Colonic mucosa (tissue), 4 donors: Measurements from ENCODE around the gene S100A13. TPM values are rescaled to one million over a fixed set of nuclear protein-coding genes. Genes with fewer than 3 reads are reported as not detected.
"Not testable (repeated sequence)": the region's sequence is repeated elsewhere in the genome, so short reads cannot be mapped to it uniquely, and the experiment has no call there.

Source experiments
- DNase-seq: peaks from one replicate; pipeline ENCODE4 v3.0.0-alpha.2; 2020
- H3K27ac ChIP-seq: fragments of 200-600 bp; one replicate; pipeline ENCODE4 v1.8.0; 2021
- H3K27me3 ChIP-seq: fragments of 200-600 bp; one replicate; pipeline ENCODE4 v1.8.0; 2021
- H3K36me3 ChIP-seq: fragments of 200-600 bp; one replicate; pipeline ENCODE4 v1.8.0; 2021
- H3K4me1 ChIP-seq: fragments of 200-600 bp; one replicate; pipeline ENCODE4 v1.8.0; 2021; ENCODE audit warnings: mild to moderate bottlenecking
- H3K4me3 ChIP-seq: fragments of 200-600 bp; one replicate; pipeline ENCODE4 v1.8.0; 2021
- H3K9ac ChIP-seq, 2 donors: one replicate each; pipeline ENCODE4 v1.7.0; 2013; ENCODE audit warnings: control low read depth in 2 of 2, low read depth in 2 of 2, low read length in 2 of 2
- H3K9me3 ChIP-seq: fragments of 200-600 bp; one replicate; pipeline ENCODE4 v1.8.0; 2021
- intact Hi-C: fragments of 100-400 bp; cut with DNase I; formaldehyde crosslinking; loops from one replicate; pipeline ENCODE4 v1.14.1; 2022
- total RNA-seq, 2 donors: library from RNA; stranded (reverse); fragmentation: NEBNext Ultra II Directional in 1 of 2; extraction: Animal tissue kit (Norgen Biotek cat#: 25700) in 1 of 2; gene quantifications; one replicate each; pipeline ENCODE4 v1.2.1, GENCODE V29; 2021
- TF ChIP-seq, protein P1 (sequence below): fragments of 200-600 bp; IDR thresholded peaks from one replicate; pipeline ENCODE4 v1.8.0; 2022; ENCODE audit warnings: antibody characterized with exemption, mild to moderate bottlenecking
- donor health status: healthy.
- donor health status: DM: no; HTN: no; CAD: no.
- donor health status: DM: no; HTN: no; CAD: no.

Gene S100A13
- total RNA-seq, 2 donors from 2014 or later = 45.2 to 67.2 TPM

DNA sequence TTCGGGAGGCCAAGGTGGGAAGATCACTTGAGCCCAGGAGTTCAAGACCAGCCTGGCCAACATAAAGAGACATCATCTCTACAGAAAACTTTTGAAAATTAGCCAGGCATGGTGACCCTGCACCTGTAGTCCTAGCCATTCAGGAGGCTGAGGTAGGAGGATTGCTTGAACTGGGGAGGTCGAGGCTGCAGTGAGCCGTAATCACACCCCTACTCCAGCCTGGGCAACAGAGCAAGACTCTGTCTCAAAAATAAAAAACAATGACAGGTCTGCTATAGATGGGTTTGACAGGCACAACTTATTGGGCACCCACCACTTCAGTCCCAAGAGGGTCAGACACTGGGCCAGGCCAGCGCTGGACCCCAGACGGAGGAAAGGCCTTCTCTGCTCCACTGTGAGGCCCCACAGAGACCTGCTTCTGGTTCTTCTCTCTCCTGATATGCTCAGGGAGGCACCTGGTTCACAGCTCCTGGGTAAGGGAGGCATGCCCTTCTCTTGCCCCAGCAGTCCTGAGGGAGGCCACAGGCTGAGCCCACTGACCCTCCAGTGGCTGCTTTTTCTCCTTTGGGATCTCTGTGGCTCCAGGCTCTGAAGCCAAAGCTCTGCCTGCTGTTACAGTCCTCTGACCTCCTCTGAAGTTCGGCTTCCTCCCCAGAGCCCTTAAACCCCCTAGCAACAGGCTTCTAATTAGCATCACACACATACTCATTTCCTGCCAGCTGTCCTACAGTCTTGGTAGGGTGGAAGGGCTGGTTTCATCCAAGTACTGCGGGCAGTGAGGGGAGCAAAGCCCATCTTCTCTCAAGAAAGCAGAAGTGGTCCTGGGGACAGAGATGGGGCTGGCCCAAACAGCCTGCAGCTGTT is 28.8 kb downstream of the S100A13 start:
- H3K27ac ChIP-seq = no peak overlapping the region
- no peak for DNase-seq

DNA sequence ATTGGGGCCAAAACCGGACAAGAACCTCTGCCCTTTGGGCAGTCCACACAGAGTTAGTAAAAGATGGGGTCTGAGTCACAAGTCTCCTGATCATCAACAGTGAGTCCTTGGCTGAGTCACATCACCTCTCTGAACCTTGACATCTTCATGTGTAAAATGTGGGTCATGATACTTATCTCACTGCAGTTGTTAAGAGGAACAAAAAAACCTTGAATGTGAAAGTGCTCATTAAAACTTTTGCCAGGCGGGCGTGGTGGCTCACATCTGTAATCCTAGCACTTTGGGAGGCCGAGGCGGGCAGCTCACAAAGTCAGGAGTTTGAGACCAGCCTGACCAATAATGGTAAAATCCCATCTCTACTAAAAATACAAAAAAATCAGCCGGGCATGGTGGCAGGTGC is 30.1 kb downstream of the S100A13 start:
- TF ChIP-seq, protein P1, sequence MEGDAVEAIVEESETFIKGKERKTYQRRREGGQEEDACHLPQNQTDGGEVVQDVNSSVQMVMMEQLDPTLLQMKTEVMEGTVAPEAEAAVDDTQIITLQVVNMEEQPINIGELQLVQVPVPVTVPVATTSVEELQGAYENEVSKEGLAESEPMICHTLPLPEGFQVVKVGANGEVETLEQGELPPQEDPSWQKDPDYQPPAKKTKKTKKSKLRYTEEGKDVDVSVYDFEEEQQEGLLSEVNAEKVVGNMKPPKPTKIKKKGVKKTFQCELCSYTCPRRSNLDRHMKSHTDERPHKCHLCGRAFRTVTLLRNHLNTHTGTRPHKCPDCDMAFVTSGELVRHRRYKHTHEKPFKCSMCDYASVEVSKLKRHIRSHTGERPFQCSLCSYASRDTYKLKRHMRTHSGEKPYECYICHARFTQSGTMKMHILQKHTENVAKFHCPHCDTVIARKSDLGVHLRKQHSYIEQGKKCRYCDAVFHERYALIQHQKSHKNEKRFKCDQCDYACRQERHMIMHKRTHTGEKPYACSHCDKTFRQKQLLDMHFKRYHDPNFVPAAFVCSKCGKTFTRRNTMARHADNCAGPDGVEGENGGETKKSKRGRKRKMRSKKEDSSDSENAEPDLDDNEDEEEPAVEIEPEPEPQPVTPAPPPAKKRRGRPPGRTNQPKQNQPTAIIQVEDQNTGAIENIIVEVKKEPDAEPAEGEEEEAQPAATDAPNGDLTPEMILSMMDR = no peak
- Histone ChIP-seq H3K4me1 (no peaks in the 10 kb centered on the region), H3K9me3 (no peaks in the 10 kb centered on the region), H3K9ac (no peak overlapping the region), H3K36me3 (no peaks in the 10 kb centered on the region), H3K27me3 (no peaks in the 10 kb centered on the region), H3K27ac (no peak overlapping the region), H3K4me3 (no peak overlapping the region)
- DNase-seq = peak; percentile 28
- intact Hi-C loops = no loop called here

More for the DNA sequence above, 28.8 kb downstream of the S100A13 start:
- intact Hi-C loops = no loop called here
- Histone ChIP-seq H3K9ac (no peak overlapping the region), H3K9me3 (no peaks in the 10 kb centered on the region), H3K36me3 (no peaks in the 10 kb centered on the region), H3K4me1 (no peaks in the 10 kb centered on the region), H3K4me3 (no peak overlapping the region), H3K27me3 (no peaks in the 10 kb centered on the region)
- TF ChIP-seq, protein P1 = no peak

DNA sequence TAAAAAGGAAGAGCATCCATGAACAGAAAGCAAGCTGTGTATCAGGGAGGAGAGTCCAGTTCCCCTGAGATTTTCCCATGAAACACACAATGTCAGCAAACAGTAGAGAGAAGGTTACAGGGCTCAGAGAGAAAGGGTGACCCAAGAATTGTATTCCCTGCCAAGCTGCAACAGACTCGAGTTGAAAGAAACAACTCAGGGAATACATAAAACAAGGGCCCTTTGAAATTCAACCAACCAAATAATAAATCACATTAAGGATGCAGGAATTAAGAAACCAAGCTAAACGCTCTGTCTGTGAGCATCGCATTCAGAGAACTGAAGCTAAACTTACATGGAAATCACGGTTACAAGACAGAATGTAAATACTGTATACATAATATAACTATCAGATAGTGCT is 34.6 kb downstream of the S100A13 start:
- Histone ChIP-seq H3K4me1 (no peaks in the 10 kb centered on the region), H3K27ac (no peak overlapping the region), H3K4me3 (no peak overlapping the region), H3K9me3 (no peaks in the 10 kb centered on the region), H3K36me3 (no peaks in the 10 kb centered on the region), H3K9ac (no peak overlapping the region), H3K27me3 (no peaks in the 10 kb centered on the region)
- TF ChIP-seq, protein P1 = no peak
- DNase-seq = no peak
- intact Hi-C loops = no loop called here

DNA sequence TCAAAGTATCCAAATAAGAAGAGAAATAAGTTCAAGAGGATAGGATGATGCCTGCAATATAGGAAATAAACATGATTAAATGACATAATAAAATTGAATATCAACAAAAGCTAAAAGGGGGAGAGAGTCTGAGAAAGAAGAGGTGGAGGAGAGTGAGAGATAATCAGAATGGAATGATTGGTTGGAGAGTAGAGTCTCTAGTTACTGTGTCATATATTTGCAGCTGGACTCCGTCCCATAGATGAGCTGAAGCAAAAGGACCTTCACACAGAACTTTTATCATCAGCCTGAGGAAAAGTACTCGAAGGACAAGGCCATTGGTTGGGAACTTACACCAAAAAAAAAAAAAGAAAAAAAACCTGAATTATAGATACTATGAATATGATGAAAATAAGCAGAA is 38.8 kb downstream of the S100A13 start:
- Histone ChIP-seq H3K27me3 (no peaks in the 10 kb centered on the region), H3K4me3 (no peak overlapping the region)
- intact Hi-C loops = no loop called here

DNA sequence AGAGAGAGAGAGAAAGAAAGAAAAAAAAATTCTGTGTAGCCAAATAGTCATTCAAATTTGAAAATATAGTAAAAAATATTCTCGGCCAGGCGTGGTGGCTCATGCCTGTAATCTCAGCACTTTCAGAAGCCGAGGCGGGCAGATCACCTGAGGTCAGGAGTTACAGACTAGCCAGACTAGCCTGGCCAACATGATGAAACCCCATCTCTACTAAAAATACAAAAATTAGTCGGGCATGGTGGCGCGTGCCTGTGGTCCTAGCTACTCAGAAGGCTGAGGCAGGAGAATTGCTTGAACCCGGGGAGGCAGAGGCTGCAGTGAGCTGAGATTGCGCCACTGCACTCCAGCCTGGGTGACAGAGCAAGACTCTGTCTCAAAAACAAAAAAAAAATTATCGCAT is 39.3 kb downstream of the S100A13 start:
- H3K27me3 ChIP-seq, H3K4me1 ChIP-seq, H3K9ac ChIP-seq, H3K9me3 ChIP-seq, DNase-seq, H3K36me3 ChIP-seq, H3K4me3 ChIP-seq, H3K27ac ChIP-seq, intact Hi-C loops: not testable (repeated sequence)

More for the DNA sequence above, 38.8 kb downstream of the S100A13 start:
- H3K27ac ChIP-seq = no peak overlapping the region
- H3K4me1 ChIP-seq = no peaks in the 10 kb centered on the region
- H3K36me3 ChIP-seq = no peaks in the 10 kb centered on the region
- TF ChIP-seq, protein P1 = no peak
- H3K9me3 ChIP-seq = no peaks in the 10 kb centered on the region
- no peak for DNase-seq
- H3K9ac ChIP-seq = no peak overlapping the region

DNA sequence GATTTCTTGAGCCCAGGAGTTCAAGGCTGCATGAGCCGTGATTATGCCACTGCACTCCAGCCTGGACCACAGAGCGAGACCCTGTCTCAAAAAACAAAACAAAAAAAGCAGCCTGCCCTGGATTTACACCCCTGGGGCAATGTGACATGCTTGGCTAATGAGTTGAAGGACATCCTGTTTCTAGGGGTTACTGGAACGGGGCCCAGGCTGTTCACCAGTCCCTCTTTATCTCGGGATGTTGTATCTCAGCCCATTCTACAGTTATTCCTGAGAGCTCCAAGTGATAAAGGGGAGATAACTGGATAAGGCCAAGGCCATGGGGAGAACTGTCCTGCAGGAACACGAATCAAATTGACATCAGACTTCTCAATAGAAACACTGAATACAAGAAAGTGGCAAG is 40.0 kb downstream of the S100A13 start:
- DNase-seq = no peak
- TF ChIP-seq, protein P1 = no peak
- intact Hi-C loops = no loop called here

More for the DNA sequence above, 40.0 kb downstream of the S100A13 start:
- Histone ChIP-seq H3K4me1 (no peaks in the 10 kb centered on the region), H3K27me3 (no peaks in the 10 kb centered on the region), H3K36me3 (no peaks in the 10 kb centered on the region), H3K4me3 (no peak overlapping the region), H3K9ac (no peak overlapping the region), H3K9me3 (no peaks in the 10 kb centered on the region), H3K27ac (no peak overlapping the region)
